Erythroblast (primary cell): ENCODE results near the gene TBC1D13.

Experiments used
- GATA1 ChIP-seq: IDR thresholded peaks from 2 replicates; pipeline ENCODE4 v1.6.1; 2011; ENCODE audit warnings: low read depth, mild to moderate bottlenecking, control low read depth, low read length, moderate library complexity
- POLR2A ChIP-seq: IDR thresholded peaks from 2 replicates; pipeline ENCODE4 v1.6.1; 2011; ENCODE audit warnings: mild to moderate bottlenecking, low read length

DNA sequence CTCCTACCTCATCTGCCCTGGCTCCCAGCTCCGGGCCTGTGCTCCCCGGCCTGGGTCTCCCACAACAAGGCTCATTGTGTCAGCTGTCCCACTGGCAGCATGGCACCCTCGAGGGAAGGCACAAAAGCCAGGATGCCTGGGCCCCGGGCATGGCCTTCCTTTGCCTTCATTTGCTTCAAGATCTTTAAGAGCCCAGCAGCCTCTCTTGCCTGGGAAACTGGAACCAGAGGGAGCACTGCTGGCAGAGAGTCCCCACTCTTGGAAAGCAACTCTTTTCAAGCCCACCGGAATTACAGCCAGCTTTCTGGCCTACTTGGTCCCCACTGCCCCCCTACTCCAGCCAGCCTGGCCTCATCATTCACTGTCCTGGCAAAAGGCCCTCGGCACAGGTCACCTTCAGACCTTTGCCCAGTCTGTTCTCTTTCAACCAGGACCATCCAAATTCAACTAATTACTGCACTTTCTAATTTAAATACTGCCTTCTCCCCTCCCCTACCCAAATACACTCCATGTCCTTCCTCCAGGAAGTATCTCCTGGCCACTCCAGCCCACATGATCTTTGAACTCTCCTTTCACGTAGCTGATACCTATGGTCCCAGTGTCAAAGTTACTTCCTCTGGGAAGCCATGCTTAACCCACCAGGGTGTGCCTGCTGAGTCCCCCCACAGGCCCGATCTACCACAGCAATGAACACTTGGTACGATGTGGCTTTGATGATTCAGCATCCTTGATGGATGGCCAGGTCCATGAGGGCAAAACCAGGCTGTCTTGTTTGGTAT, 24.2 kb upstream of the TBC1D13 start:
- TF ChIP-seq POLR2A (no peak), GATA1 (no peak)
